PFSK-1 (cell line): ENCODE measurements around the gene NDEL1.

Experiments
- FOXP2 ChIP-seq: optimal IDR thresholded peaks from 2 replicates; pipeline ENCODE3; 2011; ENCODE audit warnings: borderline replicate concordance, control low read depth, inconsistent platforms; ENCODE audit not compliant: insufficient read depth; ENCODE audit errors: extremely low read length, extremely low read depth
- POLR2AphosphoS5 ChIP-seq: IDR thresholded peaks from 2 replicates; pipeline ENCODE4 v1.6.1; 2012; ENCODE audit warnings: low read depth, mild to moderate bottlenecking, control low read depth, low read length, moderate library complexity
- REST ChIP-seq, 2 experiments: IDR thresholded peaks; 2 replicates each; pipeline versions ENCODE4 v1.6.1 to v1.8.0; 2011 to 2012; ENCODE audit warnings: low read depth in 2 of 2, low read length in 2 of 2, control low read depth in 1 of 2, inconsistent platforms in 1 of 2, mild to moderate bottlenecking in 1 of 2, moderate library complexity in 1 of 2; ENCODE audit not compliant: insufficient read depth in 1 of 2
- SIN3A ChIP-seq: IDR thresholded peaks from 2 replicates; pipeline ENCODE4 v1.6.1; 2012; ENCODE audit warnings: mild to moderate bottlenecking, low read length, moderate library complexity, borderline replicate concordance; ENCODE audit not compliant: insufficient read depth
- TAF1 ChIP-seq: IDR thresholded peaks from 2 replicates; pipeline ENCODE4 v1.6.1; 2012; ENCODE audit warnings: low read length, control low read depth, borderline replicate concordance; ENCODE audit not compliant: insufficient read depth

Gene NDEL1

GRCh38 chr17:8392274-8392673 lies 43.4 kb upstream of the NDEL1 start:
- TF ChIP-seq REST (IDR thresholded peaks at IDR 0.05; ENCODE audit: insufficient read depth in 1 of 2, low read depth in 2 of 2, low read length in 2 of 2) (no peak), POLR2AphosphoS5 (no peak), TAF1 (no peak), FOXP2 (no peak)

GRCh38 chr17:8392674-8393469 lies 42.8 kb upstream of the NDEL1 start:
- TF ChIP-seq POLR2AphosphoS5 (no peak), SIN3A (no peak), FOXP2 (no peak), TAF1 (no peak), REST (IDR thresholded peaks at IDR 0.05; ENCODE audit: insufficient read depth in 1 of 2, low read depth in 2 of 2, low read length in 2 of 2) (no peak)

- TF ChIP-seq SIN3A (no peak), TAF1 (no peak), REST (IDR thresholded peaks at IDR 0.05; ENCODE audit: insufficient read depth in 1 of 2, low read depth in 2 of 2, low read length in 2 of 2) (no peak), FOXP2 (no peak), POLR2AphosphoS5 (no peak)
Observed at GRCh38 chr17:8393470-8394231, 42.0 kb upstream of the NDEL1 start.

- no peak for TF ChIP-seq REST (IDR thresholded peaks at IDR 0.05; ENCODE audit: insufficient read depth in 1 of 2, low read depth in 2 of 2, low read length in 2 of 2)
Observed at GRCh38 chr17:8397636-8398035, 38.0 kb upstream of the NDEL1 start, which contains the start of gene RNF222. Gene RNF222, minus strand, starts transcription at chr17:8397827. Its CDS starts 4,366 bp downstream, at chr17:8393461.
